CD4-positive, alpha-beta T cell treated with Interleukin-17A for 1 hour (primary cell): ENCODE measurements around the gene WASHC2C.
"Not testable (repeated sequence)": the region's sequence is repeated elsewhere in the genome, so short reads cannot be mapped to it uniquely, and the experiment has no call there.

Source experiments
- DNase-seq: peaks from one replicate; pipeline ENCODE4 v3.0.0-alpha.2; 2020

The WASHC2C gene, protein sequence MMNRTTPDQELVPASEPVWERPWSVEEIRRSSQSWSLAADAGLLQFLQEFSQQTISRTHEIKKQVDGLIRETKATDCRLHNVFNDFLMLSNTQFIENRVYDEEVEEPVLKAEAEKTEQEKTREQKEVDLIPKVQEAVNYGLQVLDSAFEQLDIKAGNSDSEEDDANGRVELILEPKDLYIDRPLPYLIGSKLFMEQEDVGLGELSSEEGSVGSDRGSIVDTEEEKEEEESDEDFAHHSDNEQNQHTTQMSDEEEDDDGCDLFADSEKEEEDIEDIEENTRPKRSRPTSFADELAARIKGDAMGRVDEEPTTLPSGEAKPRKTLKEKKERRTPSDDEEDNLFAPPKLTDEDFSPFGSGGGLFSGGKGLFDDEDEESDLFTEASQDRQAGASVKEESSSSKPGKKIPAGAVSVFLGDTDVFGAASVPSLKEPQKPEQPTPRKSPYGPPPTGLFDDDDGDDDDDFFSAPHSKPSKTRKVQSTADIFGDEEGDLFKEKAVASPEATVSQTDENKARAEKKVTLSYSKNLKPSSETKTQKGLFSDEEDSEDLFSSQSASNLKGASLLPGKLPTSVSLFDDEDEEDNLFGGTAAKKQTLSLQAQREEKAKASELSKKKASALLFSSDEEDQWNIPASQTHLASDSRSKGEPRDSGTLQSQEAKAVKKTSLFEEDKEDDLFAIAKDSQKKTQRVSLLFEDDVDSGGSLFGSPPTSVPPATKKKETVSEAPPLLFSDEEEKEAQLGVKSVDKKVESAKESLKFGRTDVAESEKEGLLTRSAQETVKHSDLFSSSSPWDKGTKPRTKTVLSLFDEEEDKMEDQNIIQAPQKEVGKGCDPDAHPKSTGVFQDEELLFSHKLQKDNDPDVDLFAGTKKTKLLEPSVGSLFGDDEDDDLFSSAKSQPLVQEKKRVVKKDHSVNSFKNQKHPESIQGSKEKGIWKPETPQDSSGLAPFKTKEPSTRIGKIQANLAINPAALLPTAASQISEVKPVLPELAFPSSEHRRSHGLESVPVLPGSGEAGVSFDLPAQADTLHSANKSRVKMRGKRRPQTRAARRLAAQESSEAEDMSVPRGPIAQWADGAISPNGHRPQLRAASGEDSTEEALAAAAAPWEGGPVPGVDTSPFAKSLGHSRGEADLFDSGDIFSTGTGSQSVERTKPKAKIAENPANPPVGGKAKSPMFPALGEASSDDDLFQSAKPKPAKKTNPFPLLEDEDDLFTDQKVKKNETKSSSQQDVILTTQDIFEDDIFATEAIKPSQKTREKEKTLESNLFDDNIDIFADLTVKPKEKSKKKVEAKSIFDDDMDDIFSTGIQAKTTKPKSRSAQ (N-terminal part only)

DNA sequence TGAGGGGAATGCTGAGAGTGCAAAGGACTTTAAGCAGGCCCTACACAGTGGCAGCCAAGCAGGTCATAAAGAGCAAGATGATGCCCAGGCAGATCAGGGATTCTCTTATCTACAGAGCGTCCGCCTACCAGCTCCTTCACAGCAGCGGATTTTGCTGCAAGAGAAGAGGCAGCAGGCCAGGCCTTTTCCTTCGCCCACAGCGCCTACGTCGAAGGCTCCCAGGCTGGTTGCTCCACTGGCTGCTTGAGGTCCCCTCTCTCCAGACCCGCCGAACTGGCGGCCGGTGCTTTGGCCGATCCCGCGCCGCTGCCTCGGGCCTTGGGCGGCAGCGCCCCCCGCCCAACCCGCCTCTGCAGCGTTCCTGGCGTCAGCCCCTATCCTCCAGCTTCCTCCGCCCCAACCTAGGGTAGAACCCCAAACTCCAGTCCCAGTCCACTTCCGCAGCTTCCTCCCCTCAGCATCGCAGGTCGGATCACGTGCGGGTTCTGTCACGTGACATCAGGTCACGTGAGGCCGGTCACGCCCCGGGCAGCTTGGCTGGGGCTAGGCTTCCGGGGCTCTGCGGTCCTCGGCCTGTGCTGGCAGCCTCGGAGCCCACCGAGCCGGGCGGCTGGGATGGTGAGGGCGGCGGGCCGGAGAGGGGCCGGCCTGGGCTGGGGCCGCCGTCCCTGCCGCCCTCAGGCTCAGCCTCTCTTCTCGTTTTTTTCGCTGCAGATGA, at the start of gene WASHC2C:
Gene WASHC2C (plus strand): TSS at position 564 of the 718 bp plus-strand sequence. CDS start 52 bp downstream, at position 616.
- DNase-seq = peak; percentile 97

DNA sequence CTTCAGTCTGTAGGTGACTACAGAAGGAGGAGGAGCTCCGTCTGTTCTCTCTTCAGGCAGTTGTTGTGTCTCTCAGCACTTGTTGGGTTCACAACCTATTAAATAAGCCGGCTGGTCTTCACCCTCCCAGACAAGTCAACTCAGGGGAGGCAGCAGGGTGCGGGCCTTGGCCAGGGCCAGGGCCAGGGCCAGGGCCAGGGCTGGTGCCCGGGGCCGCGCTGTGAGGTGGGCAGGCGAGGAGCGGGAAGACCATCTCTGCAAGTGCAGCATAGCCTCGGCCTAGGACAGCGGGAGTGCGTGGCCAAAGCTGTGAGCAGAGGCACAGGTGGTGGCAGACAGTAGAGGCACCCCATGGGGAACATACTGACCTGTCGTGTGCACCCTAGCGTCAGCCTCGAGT, 48.6 kb upstream of the WASHC2C start:
- not testable (repeated sequence) for DNase-seq

DNA sequence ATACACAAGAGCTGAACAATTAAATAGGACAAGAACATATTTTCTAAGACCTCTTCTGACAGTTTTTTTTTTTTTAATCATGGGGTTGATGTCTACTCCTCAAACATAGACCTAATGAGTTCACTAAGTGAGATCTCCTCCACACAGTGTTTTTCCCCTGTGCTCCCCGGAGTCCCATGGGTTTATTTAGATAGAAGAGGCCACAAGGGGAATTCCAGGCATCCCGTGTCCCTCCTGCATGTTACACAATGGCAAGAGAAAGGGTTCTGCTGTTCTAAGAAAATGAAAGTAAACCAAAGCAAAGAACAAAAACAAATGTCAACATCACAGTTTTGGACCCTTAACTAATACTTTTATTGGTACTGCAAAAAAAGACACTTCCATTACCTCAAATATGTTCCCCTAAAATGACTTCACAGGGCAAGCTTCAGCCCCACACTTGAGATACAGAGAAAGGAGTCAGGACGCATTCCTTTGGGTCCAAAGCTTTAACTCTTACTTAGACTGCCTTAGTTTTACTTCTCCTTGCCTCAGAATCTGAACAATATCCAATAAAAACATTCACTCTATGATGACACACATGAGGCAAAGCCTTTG, 16.8 kb upstream of the WASHC2C start:
- DNase-seq = not testable (repeated sequence)

DNA sequence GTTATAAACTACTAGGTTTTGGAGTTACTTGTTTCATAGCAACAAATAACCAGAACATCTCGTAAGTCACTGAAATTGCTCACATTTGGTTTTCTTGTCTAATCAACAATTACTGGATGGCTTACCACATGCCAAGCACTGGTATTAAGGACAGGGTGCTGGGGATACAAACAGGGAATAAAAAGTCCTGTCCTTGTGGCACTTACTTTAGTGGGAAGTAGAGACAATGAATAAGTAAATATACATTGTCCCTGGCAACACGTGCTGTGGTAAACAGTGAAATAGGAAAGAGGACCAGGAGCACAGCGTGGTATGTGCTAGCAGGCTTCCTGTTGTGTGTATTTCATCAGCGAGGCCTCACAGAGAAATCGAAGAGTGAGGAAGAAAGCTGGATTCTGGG, 15.8 kb upstream of the WASHC2C start:
- DNase-seq = not testable (repeated sequence)

DNA sequence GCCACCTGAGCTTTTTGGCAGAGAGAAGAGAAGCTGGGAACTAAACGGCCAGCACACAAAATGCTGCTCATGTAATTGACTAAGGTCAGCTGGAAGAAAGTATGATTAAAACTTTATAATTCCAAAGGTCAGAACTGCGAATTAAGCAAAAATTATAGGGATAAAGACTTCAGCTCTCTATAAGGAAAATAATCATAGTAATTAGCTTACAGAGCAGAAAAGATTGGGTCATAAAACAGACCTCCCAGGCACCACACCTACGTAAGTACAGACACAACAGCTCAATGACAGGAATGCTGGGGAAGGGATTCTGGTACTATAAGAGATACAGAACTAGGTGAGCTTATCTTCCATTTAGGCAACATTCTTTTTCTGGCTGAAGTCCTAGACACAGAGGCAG, 10.0 kb upstream of the WASHC2C start:
- not testable (repeated sequence) for DNase-seq

DNA sequence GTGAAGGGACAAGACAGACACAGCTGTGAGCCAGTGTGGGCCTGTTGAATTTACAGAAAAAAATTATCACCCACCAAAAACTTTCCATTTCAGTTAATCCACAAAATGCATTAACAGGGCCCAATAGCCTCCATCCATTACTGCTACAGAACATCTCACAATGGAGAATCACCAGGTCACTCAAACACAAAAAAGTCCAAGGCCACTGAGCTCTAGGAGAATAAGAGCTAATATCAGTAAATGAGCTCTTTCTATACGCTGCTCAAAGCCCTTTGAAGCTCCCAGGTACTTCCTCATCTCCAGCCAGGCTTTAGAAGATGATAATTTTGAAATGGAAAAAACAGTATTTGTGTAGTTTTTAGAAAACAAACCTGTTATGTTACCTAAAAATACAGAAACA, 9.4 kb upstream of the WASHC2C start:
- not testable (repeated sequence) for DNase-seq

DNA sequence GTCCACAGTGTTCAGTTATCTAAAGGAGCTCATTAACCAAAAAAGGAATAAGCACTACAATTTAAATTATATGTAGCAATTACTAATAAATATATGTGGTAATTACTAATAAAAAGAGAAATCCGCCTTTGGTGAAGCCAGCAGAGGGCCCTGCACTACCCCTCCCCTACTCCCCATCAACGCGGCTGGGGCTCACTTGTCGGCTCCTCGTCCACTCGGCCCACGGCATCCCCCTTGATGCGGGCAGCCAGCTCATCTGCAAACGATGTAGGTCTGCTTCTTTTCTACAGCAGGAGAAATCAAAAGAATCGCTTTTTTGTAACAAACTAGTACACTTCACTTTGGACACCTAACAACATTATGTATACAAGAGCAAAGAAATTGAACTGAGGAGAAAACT, 5.6 kb upstream of the WASHC2C start:
- DNase-seq = not testable (repeated sequence)

DNA sequence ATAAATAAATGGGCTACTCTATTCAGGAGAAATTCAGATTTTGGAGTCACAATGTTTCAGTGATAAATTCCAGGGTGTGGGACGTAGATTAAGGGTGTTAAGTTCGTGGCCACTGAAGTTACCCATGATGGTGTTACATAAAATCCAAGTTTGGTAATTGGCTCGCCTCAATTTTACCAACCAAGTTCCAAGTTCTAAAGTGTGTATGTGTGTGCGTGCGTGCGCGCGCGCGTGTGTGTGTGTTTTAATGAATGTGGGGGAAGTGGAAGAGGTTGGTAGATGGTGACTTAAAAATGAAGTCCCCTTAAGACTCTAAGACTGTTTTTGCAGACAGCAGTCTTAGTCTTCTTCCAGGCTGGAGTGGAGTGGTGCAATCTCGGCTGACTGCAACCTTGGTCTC, 3.2 kb upstream of the WASHC2C start:
- DNase-seq = not testable (repeated sequence)

DNA sequence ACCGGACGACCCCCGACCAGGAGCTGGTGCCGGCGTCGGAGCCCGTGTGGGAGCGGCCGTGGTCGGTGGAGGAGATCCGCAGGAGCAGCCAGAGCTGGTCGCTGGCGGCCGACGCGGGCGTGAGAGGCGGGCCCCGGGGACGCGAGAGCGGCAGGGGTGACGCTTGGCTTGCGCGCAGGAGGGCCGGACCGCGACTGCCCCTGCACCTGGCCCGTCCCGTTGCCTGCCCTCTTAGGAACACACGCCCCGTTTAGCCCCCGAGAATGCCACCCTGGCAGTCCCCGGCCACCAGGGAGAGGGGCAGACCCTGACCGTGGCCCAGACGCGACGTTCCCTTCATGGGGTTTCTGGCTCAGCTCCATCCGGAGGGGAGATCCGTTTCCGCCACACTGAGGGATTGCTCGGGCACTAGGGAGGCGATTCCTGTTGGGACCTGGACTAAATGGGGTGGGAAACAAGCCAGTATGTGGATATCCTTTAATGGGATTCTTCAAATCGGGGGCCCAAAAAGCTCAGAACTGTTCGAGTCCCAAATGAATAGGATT, 427 bp downstream of the WASHC2C start:
- DNase-seq = not testable (repeated sequence)

DNA sequence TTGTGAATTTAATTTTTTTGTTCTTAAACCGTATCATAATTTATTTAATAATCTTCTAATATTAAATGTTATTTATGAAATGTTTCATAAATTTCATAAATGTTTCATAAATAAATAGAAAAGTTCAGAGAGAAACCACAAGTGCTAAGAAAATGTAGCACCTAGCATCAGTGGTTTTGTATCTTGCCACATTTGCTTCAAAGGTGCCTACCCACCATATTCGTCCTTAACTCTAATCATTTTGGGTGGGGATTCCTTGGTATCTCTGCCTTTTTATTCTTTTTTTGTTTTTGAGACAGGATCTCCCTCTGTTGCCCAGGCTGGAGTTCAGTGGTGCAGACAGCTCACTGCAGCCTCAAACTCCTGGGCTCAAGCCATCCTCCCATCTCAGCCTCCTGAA, 7.4 kb downstream of the WASHC2C start:
- DNase-seq = not testable (repeated sequence)

DNA sequence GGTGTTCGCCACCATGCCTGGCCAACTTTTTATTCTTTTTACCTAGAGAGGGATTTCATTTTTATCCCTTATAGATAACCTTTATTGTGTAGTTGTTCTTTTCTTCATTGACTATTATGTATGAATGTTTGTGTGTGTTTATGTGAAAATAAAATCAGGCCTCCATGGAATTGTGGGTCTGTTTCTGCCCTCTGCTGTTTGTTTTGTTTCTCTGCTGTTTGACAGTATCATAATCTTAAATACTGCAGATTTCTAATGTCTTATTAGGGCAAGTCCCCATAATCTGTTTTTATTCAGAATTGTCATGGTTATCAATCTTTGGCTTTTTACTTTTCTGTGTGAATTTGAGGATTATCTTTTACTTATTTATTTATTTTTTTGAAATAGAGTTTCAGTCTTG, 7.8 kb downstream of the WASHC2C start:
- DNase-seq = not testable (repeated sequence)

DNA sequence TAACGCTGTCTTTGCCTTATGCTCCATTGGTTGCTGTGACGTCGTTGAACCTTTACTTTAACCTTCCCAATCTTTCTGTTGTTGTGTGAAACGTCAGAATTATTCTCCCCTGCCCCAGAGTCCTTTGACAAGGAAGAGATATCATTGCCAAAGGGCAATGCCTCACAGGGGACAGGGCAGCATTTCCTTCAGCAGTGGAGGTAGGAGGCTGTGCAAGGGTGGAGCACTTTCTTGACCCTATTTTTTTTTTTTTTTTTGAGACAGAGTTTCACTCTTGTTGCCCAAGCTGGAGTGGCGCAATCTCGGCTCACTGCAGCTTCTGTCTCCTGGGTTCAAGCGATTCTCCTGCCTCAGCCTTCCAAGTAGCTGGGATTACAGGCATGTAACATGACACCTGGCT, 14.5 kb downstream of the WASHC2C start:
- DNase-seq = not testable (repeated sequence)

DNA sequence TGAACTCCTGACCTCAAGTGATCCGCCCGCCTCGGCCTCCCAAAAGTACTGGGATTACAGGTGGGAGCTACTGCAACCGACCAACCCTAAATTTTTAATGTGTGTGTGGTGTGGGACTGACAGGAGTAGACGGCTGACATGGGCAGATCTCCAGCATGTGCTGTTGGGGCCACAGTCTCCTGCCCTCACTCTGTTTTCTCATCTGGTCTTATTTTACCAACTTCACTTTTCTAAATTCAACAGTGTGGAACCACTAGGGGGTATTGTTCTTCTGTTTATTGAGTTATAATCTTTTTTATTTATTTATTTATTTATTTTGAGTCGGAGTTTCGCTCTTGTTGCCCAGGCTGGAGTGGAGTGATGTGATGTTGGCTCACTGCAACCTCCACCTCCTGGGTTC, 14.9 kb downstream of the WASHC2C start:
- not testable (repeated sequence) for DNase-seq

DNA sequence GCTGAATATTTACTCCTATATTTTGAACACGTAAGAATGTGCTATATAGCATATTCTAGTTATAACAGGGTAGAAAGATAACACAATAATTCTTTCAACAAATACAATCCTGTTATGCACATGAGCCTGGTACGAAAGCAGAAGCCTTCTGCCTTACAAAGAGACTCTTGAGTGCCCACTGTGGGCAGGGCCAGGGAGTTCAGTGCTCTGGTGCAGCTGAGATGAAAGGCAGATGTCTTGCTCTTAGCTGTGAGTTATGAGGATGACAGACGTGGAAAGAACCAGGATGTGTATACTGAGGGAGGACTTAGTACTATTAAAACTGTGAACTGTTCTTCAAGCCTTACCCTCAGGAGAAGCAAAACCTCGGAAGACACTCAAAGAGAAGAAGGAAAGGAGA, 24.1 kb downstream of the WASHC2C start:
- DNase-seq = not testable (repeated sequence)

DNA sequence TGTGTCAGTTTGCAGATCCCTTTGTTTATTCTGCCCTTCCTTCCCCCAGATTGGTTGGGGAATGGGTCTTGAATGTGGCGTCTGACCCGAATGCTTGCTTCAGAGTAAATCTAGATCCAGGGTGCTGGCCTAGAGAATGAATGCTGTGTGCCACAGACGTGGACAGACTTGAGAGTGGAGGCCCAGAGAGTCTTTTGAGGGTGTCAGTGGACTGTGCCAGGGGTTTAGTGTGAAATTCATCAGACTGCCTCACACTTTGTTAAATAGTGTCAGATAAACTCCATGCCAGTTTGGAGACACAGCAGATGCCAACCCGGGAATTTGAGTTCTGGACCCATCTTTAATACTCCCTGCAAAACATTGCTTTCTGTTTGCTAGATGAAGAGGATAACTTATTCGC, 25.1 kb downstream of the WASHC2C start:
- DNase-seq = not testable (repeated sequence)

DNA sequence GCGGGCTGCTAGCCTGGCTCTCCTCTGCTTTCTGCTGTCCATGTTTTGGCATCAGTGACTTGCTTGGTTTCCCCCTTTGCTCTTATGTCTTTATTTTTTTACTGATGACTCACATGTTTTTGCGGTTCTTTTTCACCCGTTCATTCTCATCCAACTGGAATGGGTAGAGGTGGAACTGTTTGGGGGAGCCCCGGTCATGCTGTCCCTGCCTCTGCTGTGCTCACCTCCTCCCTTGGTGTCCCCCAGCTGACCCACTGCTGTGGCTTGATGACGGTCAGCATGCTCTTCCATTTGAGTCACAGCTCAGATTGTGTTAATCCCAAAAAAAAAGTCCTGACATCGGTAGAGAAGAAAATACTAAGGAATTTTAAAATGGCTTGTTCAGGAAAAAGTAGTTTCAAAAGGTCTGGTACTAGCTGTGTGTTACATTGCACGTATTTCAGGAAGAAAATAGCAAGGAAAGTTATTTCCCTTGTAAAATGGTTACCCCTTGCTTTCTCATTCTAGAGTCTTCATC, 27.0 kb downstream of the WASHC2C start:
- not testable (repeated sequence) for DNase-seq

DNA sequence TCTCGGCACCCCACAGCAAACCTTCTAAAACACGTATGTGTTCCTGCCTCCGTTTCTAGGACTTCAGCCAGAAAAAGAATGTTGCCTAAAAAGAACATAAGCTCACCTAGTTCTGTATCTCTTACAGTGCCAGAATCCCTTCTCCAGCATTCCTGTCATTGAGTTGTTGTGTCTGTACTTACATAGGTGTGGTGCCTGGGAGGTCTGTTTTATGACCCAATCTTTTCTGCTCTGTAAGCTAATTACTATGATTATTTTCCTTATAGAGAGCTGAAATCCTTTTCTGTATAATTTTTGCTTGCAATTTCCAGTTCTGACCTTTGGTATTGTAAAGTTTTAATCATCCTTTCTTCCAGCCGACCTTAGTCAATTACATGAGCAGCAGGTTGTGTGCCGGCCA, 28.0 kb downstream of the WASHC2C start:
- DNase-seq = not testable (repeated sequence)

DNA sequence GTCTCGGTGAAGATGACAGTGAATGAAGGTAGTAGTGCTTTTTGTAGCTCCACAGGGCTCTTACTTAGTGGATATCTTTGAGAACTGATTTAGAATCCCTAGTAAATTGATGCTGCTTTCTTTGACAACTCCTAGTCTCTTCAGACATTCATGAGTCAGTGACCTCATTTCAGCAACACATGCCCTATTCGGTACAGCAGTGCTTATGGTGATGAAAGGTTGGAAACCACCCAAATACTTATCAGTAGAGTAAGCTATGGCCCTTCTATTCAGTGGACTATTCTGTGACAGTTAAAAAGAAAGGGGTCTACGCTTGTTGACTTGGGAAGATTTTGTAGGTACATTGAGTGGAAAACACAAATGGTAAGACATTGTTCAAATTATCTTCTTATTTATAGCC, 29.0 kb downstream of the WASHC2C start:
- DNase-seq = not testable (repeated sequence)

DNA sequence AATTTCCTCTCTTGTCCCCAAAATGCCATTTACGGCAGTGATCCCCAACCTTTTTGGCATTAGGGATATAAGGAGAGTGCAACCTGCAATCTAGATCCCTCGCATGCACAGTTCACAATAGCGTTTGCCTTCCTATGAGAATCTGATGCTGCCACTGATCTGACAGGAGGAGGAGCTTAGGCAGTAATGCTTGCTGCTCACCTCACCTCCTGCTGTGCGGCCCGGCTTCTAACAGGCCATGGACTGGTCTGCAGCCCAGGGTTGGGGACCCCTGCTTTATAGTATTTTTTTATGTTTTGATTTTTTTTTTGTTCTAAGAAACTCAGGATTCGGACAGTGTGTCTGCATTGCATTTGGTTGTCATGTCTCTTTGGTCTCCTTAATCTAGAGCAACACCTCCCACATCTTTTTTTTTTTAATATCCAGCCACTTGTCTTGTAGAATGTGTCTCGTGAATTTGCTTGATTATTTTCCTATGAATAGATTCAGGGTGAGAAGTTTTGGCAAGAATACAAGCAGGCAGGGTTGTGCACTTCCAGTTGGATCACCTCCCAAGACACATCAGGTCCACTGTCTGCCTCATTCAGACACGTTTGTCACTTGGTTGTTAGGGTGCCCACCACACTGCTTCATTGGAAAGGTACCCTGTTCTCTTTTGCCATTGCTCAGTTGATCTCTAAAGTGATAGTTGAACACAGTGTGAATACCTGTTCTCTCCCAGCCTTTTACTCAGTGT, 30.8 kb downstream of the WASHC2C start:
- DNase-seq = not testable (repeated sequence)

DNA sequence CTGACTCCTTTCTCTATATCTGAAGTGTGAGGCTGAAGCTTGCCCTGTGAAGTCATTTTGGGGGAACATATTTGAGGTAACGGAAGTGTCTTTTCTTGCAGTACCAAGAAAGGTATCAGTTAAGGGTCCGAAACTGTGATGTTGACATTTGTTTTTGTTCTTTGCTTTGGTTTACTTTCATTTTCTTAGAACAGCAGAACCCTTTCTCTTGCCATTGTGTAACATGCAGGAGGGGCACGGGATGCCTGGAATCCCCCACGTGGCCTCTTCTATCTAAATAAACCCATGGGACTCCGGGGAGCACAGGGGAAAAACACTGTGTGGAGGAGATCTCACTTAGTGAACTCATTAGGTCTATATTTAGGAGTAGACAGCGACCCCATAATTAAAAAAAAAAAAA, 34.6 kb downstream of the WASHC2C start:
- DNase-seq = not testable (repeated sequence)
